Ascending aorta (tissue), 2 donors: ENCODE measurements around the gene GABBR1. TPM values are rescaled to one million over a fixed set of nuclear protein-coding genes. Genes with fewer than 3 reads are reported as not detected.

Experiments used
- DNase-seq, 2 donors: peaks; one replicate each; pipeline ENCODE4 v3.0.0-alpha.2; 2019; ENCODE audit warnings: low spot score in 2 of 2
- H3K27ac ChIP-seq, 2 donors: fragments of 200-600 bp; sonication (generic); one replicate each; pipeline ENCODE4 v1.5.1; 2016 to 2017; ENCODE audit warnings: mild to moderate bottlenecking in 1 of 2
- H3K27me3 ChIP-seq: fragments of 200-600 bp; sonication (generic); one replicate; pipeline ENCODE4 v1.5.1; 2017
- H3K36me3 ChIP-seq, 2 donors: fragments of 200-600 bp; sonication (generic); one replicate each; pipeline ENCODE4 v1.5.1; 2016
- H3K4me1 ChIP-seq, 2 donors: fragments of 200-600 bp; sonication (generic); one replicate each; pipeline ENCODE4 v1.5.1; 2016 to 2017; ENCODE audit warnings: mild to moderate bottlenecking in 1 of 2
- H3K4me3 ChIP-seq, 2 donors: fragments of 200-600 bp; sonication (generic); one replicate each; pipeline ENCODE4 v1.5.1; 2016 to 2017; ENCODE audit warnings: mild to moderate bottlenecking in 1 of 2
- H3K9me3 ChIP-seq, 2 donors: fragments of 200-600 bp; sonication (generic); one replicate each; pipeline ENCODE4 v1.5.1; 2016
- intact Hi-C: fragments of 100-400 bp; cut with DNase I; formaldehyde crosslinking; loops from one replicate; pipeline ENCODE4 v1.15.1; 2023
- total RNA-seq: library from RNA; depleted of rRNA; stranded (reverse); fragments of >200 nt; gene quantifications from one replicate; pipeline ENCODE4 v1.1.0, GENCODE V29; 2016
- TF ChIP-seq, protein P1 (sequence below), 3 experiments: fragments of 200-600 bp in 2 of 3; fragments of 450-650 bp in 1 of 3; sonication (generic) in 2 of 3; IDR thresholded peaks; one replicate each; pipeline ENCODE4 v1.5.1; 2016 to 2019; ENCODE audit warnings: antibody characterized with exemption in 3 of 3, mild to moderate bottlenecking in 1 of 3, moderate library complexity in 1 of 3

GABBR1 gene
- total RNA-seq, 1 donor from 2014 or later, result 166 TPM

GRCh38 chr6:29661071-29661470, 28.1 kb upstream of the GABBR1 start:
- no peak for DNase-seq
- no peak overlapping the region for H3K4me3 ChIP-seq
- peaks cover 0 to 3% of the 10 kb centered on the region in 2 donors for H3K4me1 ChIP-seq
- H3K27me3 ChIP-seq, result no peaks in the 10 kb centered on the region
- TF ChIP-seq, protein P1, sequence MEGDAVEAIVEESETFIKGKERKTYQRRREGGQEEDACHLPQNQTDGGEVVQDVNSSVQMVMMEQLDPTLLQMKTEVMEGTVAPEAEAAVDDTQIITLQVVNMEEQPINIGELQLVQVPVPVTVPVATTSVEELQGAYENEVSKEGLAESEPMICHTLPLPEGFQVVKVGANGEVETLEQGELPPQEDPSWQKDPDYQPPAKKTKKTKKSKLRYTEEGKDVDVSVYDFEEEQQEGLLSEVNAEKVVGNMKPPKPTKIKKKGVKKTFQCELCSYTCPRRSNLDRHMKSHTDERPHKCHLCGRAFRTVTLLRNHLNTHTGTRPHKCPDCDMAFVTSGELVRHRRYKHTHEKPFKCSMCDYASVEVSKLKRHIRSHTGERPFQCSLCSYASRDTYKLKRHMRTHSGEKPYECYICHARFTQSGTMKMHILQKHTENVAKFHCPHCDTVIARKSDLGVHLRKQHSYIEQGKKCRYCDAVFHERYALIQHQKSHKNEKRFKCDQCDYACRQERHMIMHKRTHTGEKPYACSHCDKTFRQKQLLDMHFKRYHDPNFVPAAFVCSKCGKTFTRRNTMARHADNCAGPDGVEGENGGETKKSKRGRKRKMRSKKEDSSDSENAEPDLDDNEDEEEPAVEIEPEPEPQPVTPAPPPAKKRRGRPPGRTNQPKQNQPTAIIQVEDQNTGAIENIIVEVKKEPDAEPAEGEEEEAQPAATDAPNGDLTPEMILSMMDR (IDR thresholded peaks at IDR 0.05), result no peak
- intact Hi-C loops, result no loop called here
- H3K27ac ChIP-seq, result no peak overlapping the region
- no peaks in the 10 kb centered on the region for H3K36me3 ChIP-seq
- no peaks in the 10 kb centered on the region for H3K9me3 ChIP-seq

- intact Hi-C loops, result no loop called here
- peak within 1 kb of the TSS; percentile 56 to 67 for H3K27ac ChIP-seq
Observed at GRCh38 chr6:29656798-29657197, 23.8 kb upstream of the GABBR1 start, which contains the start of gene MOG. TSS of gene MOG (plus strand) at chr6:29657092. CDS start at chr6:29657210, 118 bp downstream.

DNA sequence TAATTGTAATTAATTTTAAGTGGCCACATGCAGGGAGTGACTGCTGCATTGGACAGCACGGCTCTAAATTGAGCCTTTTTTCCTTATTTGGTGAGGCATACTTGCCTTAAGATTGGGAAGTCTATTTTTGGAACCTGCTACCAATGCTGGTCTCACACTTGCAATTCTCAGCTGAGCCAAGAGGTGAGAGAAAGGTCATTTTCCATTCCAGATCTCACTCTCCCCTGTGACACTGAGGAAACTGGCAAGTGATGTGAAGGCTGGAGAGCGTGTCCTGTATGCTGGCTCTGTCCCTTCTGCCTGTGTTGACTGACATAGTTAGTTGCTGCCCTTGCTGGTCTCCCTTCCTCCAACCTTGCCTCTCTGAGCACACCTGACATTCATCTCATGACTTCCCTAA, 23.2 kb upstream of the GABBR1 start:
- Histone ChIP-seq H3K4me3 (no peak overlapping the region), H3K9me3 (no peaks in the 10 kb centered on the region), H3K36me3 (no peaks in the 10 kb centered on the region), H3K27ac (peak overlapping the region; percentile 56 to 67), H3K4me1 (peaks cover 0 to 13% of the 10 kb centered on the region in 2 donors), H3K27me3 (no peaks in the 10 kb centered on the region)
- TF ChIP-seq, protein P1 (IDR thresholded peaks at IDR 0.05), result no peak
- DNase-seq, result no peak
- intact Hi-C loops, result no loop called here

More at GRCh38 chr6:29656798-29657197, 23.8 kb upstream of the GABBR1 start, which contains the start of gene MOG:
- no peak for DNase-seq
- peaks cover 0 to 13% of the 10 kb centered on the region in 2 donors for H3K4me1 ChIP-seq
- no peak within 1 kb of the TSS for H3K4me3 ChIP-seq
- no peaks in the 10 kb centered on the region for H3K27me3 ChIP-seq
- H3K36me3 ChIP-seq, result no peaks in the 10 kb centered on the region
- TF ChIP-seq, protein P1 (IDR thresholded peaks at IDR 0.05), result no peak
- H3K9me3 ChIP-seq, result no peaks in the 10 kb centered on the region

GRCh38 chr6:29655658-29656057, 22.7 kb upstream of the GABBR1 start:
- no peaks in the 10 kb centered on the region for H3K9me3 ChIP-seq
- peaks cover 0 to 13% of the 10 kb centered on the region in 2 donors for H3K4me1 ChIP-seq
- no peak for DNase-seq
- no peak overlapping the region for H3K4me3 ChIP-seq
- H3K36me3 ChIP-seq, result no peaks in the 10 kb centered on the region
- H3K27me3 ChIP-seq, result no peaks in the 10 kb centered on the region
- TF ChIP-seq, protein P1 (IDR thresholded peaks at IDR 0.05), result no peak
- intact Hi-C loops, result no loop called here
- H3K27ac ChIP-seq, result peak overlapping the region; percentile 56 to 67

- intact Hi-C loops, result loop anchor here (5.0 kb wide), 2 partner anchors 179 to 274 kb away; no protein-coding TSS in a partner anchor
- peaks cover 0 to 13% of the 10 kb centered on the region in 2 donors for H3K4me1 ChIP-seq
- no peak for DNase-seq
Observed at GRCh38 chr6:29653452-29654038, 20.6 kb upstream of the GABBR1 start.

More at GRCh38 chr6:29653452-29654038, 20.6 kb upstream of the GABBR1 start:
- no peaks in the 10 kb centered on the region for H3K36me3 ChIP-seq
- no peak overlapping the region for H3K27ac ChIP-seq
- TF ChIP-seq, protein P1 (IDR thresholded peaks at IDR 0.05), result peak; percentile 7 to 78 (median 66)
- no peak overlapping the region for H3K4me3 ChIP-seq
- H3K9me3 ChIP-seq, result no peaks in the 10 kb centered on the region
- H3K27me3 ChIP-seq, result no peaks in the 10 kb centered on the region
